Measurements from ENCODE around the gene SERTAD3. TPM values are rescaled to one million over a fixed set of nuclear protein-coding genes. Genes with fewer than 3 reads are reported as not detected.
"Not testable (repeated sequence)": the region's sequence is repeated elsewhere in the genome, so short reads cannot be mapped to it uniquely, and the experiment has no call there.

The SERTAD3 gene
- total and polyA plus RNA-seq, 9 donors = 17.3 to 55.0 (median 33.3) TPM

DNA sequence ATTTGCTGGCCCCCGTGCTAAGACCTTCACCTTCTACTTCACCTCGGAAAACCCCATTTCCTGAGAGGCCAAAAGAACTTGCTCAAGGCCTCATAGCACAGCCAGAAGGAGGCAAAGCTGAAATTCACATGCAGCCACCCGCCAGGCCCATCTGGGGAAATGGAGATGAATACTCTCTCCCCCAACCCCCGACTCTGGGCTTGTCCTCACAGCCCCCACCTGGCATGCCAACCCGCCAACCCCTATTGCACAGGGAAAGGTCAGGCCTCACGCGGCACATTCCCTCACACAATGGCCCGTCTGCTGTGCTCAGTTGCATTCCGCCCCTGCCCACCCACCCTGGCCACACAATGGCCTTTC is 34.1 kb downstream of the SERTAD3 start:
- no peaks in the 10 kb centered on the region for H3K9me3 ChIP-seq
- intact Hi-C loops (cut with DNase I) = no loop called here
- no peaks in the 10 kb centered on the region for H3K4me1 ChIP-seq (ENCODE audit: insufficient read depth)
- no peak overlapping the region for H3K27ac ChIP-seq
- no peak overlapping the region for H3K4me3 ChIP-seq
- TF ChIP-seq EP300 (IDR thresholded peaks at IDR 0.05) (no peak), POLR2A (IDR thresholded peaks at IDR 0.05) (no peak)
- TF ChIP-seq, protein P1, sequence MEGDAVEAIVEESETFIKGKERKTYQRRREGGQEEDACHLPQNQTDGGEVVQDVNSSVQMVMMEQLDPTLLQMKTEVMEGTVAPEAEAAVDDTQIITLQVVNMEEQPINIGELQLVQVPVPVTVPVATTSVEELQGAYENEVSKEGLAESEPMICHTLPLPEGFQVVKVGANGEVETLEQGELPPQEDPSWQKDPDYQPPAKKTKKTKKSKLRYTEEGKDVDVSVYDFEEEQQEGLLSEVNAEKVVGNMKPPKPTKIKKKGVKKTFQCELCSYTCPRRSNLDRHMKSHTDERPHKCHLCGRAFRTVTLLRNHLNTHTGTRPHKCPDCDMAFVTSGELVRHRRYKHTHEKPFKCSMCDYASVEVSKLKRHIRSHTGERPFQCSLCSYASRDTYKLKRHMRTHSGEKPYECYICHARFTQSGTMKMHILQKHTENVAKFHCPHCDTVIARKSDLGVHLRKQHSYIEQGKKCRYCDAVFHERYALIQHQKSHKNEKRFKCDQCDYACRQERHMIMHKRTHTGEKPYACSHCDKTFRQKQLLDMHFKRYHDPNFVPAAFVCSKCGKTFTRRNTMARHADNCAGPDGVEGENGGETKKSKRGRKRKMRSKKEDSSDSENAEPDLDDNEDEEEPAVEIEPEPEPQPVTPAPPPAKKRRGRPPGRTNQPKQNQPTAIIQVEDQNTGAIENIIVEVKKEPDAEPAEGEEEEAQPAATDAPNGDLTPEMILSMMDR (IDR thresholded peaks at IDR 0.05) = no peak
- WGBS, 3 donors = 68 to 71% (median 69%) methylated on average over 9 of the region's 9 CpGs
- no peaks in the 10 kb centered on the region for H3K27me3 ChIP-seq
- peak in 1 of 5 donors; percentile 19 for DNase-seq
- no peaks in the 10 kb centered on the region for H3K36me3 ChIP-seq

DNA sequence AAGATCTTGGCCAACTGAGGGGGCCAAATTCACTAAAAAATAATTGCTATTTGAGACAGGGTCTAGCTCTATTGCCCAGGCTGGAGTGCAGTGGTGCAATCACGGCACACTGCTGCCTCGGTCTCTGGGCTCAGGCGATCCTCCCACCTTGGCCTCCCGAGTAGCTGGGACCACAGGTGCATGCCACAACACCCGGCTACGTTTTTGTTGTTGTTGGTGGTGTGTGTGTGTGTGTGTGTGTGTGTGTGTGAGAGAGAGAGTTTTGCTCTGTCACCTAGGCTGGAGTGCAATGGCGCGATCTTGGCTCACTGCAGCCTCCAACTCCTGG is 35.6 kb downstream of the SERTAD3 start:
- WGBS, 3 donors = 65 to 76% (median 73%) methylated on average over 8 of the region's 8 CpGs

DNA sequence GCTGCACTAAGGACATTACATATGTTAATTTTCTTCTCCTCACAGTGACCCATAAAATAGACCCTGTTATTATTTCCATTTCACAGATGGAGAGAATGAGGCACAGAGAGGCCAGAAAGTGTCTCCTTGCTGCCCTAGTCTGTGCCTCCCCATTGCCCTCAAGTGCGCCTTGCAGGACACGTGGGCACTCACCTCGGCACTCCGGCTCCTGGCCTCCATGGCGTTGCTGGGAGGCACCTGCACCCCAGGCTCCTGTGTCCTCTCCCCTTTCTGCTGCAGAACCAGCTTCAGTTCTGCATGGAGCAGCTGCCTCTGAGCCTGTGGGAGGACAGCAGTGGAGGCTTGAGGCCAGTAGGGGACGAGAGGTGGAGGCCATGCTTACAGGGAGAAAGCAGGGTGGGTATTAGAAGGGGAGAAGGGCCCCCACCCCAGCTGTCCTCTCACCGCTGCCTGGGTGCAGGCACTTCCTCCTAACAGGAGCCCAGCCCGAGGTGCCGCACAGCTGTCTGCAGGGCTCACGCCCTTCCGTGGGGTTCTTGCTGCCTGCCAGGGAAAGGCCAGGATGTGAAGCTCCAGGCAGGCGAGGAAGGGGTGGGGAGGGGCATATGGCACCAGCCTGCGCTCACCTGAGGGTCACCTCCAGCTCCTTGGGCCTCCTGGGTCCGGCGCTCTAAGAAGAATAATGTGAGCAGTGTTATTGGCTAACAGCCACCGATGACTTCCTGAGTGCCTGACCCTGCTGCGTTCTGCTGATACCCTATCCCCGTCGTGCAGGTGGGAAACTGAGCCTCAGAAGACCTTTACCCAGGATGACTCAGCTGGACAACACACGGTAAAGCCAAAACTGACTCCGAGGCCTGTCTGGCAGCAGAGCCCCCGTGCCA is 36.2 kb downstream of the SERTAD3 start:
- peak in 1 of 5 donors; percentile 19 for DNase-seq
- Histone ChIP-seq H3K36me3 (no peaks in the 10 kb centered on the region), H3K27me3 (no peaks in the 10 kb centered on the region), H3K4me3 (no peak overlapping the region), H3K9me3 (no peaks in the 10 kb centered on the region), H3K4me1 (ENCODE audit: insufficient read depth) (no peaks in the 10 kb centered on the region), H3K27ac (no peak overlapping the region)
- WGBS, 3 donors = 40 to 55% (median 48%) methylated on average over 22 of the region's 22 CpGs
- intact Hi-C loops (cut with DNase I) = no loop called here
- TF ChIP-seq, protein P1 (IDR thresholded peaks at IDR 0.05) = no peak
- TF ChIP-seq POLR2A (IDR thresholded peaks at IDR 0.05) (no peak), EP300 (IDR thresholded peaks at IDR 0.05) (no peak)

More for the DNA sequence above, 35.6 kb downstream of the SERTAD3 start:
- H3K4me1 ChIP-seq (ENCODE audit: insufficient read depth); H3K27me3 ChIP-seq; DNase-seq; intact Hi-C loops (cut with DNase I); H3K36me3 ChIP-seq; H3K9me3 ChIP-seq; H3K4me3 ChIP-seq; H3K27ac ChIP-seq: not testable (repeated sequence)

DNA sequence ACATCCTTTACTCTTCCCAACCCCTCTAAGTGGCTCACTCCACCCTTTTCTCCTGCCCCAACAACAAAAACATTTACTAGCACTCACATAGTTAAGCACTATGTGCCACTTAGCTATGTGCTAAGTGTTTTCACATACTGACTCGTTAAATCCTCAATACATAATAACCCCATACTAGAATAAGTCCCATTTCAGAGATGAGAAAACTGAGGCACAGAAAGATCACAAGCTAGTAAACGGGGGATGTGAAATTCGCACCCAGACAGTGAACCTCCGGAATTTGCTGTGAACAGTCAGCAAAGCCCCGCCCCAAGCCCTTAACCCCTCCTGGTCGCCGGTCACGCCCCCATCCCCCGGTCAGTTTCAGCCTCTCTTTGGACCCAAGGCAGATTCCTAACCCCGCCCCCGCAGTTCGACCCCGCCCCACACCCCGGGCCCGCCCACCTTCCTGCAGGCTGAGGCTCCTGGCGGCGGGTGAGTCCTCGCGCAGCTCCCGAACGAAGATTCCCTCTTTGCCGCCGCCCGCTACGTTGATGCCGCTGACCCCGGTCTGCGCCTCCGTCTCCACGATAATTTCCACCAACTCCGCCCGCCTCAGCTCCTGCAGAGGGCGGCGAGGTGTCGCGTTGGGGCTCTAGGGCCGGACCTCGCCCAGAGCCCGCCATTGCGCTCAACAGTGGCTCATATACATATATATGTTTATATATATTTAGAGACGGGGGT is 40.7 kb downstream of the SERTAD3 start:
- no peaks in the 10 kb centered on the region for H3K27me3 ChIP-seq
- H3K9me3 ChIP-seq = no peaks in the 10 kb centered on the region
- peak; percentile 86 to 92 (median 88) for DNase-seq
- WGBS, 3 donors = 0 to 1% (median 0%) methylated on average over 34 to 41 of the region's 41 CpGs
- TF ChIP-seq, protein P1 (IDR thresholded peaks at IDR 0.05) = no peak
- intact Hi-C loops (cut with DNase I) = no loop called here
- H3K27ac ChIP-seq = peak overlapping the region; percentile 80 to 87
- H3K4me1 ChIP-seq (ENCODE audit: insufficient read depth) = peaks cover 2% of the 10 kb centered on the region
- peak overlapping the region; percentile 54 for H3K4me3 ChIP-seq
- H3K36me3 ChIP-seq = no peaks in the 10 kb centered on the region

DNA sequence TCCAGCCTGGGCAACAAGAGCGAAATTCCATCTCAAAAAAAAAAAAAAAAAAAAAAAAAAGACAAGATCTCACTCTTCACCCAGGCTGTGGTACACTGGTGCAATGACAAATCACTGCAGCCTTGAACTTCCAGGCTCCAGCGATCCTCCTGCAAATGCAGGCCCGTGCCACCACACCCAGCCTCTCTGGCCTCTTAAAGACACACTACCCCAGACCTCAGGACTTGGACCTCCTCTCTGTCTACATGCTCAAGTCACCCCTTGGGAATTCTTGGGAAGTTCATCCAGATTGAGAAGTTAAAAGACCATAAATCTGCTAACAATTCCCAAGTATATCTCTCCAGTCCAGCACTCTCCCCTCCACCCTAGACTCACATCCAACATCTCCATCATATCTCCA is 43.6 kb downstream of the SERTAD3 start:
- Histone ChIP-seq H3K4me3 (no peak overlapping the region), H3K27me3 (no peaks in the 10 kb centered on the region), H3K4me1 (ENCODE audit: insufficient read depth) (peaks cover 5% of the 10 kb centered on the region), H3K27ac (no peak overlapping the region), H3K9me3 (no peaks in the 10 kb centered on the region), H3K36me3 (no peaks in the 10 kb centered on the region)
- intact Hi-C loops (cut with DNase I) = no loop called here
- TF ChIP-seq, protein P1 (IDR thresholded peaks at IDR 0.05) = no peak
- no peak for TF ChIP-seq EP300 (IDR thresholded peaks at IDR 0.05)
- no peak for TF ChIP-seq POLR2A (IDR thresholded peaks at IDR 0.05)
- DNase-seq = no peak
- WGBS, 3 donors = 6 to 40% (median 37%) methylated on average over 2 to 3 of the region's 3 CpGs
